ENCODE measurements around the gene TOR3A.
A peak's percentile ranks its signal among the peaks of the same experiment; 100 is the strongest.
"Not testable (repeated sequence)": the region's sequence is repeated elsewhere in the genome, so short reads cannot be mapped to it uniquely, and the experiment has no call there.

The TOR3A gene

GRCh38 chr1:179081687-179082332 lies at the start of gene TOR3A:
Gene TOR3A (plus strand): TSS chr1:179082070. CDS start chr1:179082129, 59 bp downstream.
- DNase-seq (ENCODE audit: low read depth), result peak; percentile 52

- DNase-seq (ENCODE audit: low read depth), result no peak
Measured at GRCh38 chr1:179034720-179035119, 47.1 kb upstream of the TOR3A start.

- no peak for DNase-seq (ENCODE audit: low read depth)
Measured at GRCh38 chr1:179036844-179037465, 44.9 kb upstream of the TOR3A start.

- no peak for DNase-seq (ENCODE audit: low read depth)
Measured at GRCh38 chr1:179038528-179039281, 43.2 kb upstream of the TOR3A start.

GRCh38 chr1:179039502-179040174 lies 42.2 kb upstream of the TOR3A start:
- not testable (repeated sequence) for DNase-seq (ENCODE audit: low read depth)

- not testable (repeated sequence) for DNase-seq (ENCODE audit: low read depth)
Measured at GRCh38 chr1:179040175-179040551, 41.7 kb upstream of the TOR3A start.

GRCh38 chr1:179042087-179042486 lies 39.8 kb upstream of the TOR3A start:
- DNase-seq (ENCODE audit: low read depth), result no peak

GRCh38 chr1:179042700-179043099 lies 39.2 kb upstream of the TOR3A start:
- no peak for DNase-seq (ENCODE audit: low read depth)

GRCh38 chr1:179043266-179043665 lies 38.6 kb upstream of the TOR3A start:
- no peak for DNase-seq (ENCODE audit: low read depth)

- no peak for DNase-seq (ENCODE audit: low read depth)
Measured at GRCh38 chr1:179043907-179044306, 38.0 kb upstream of the TOR3A start.

- no peak for DNase-seq (ENCODE audit: low read depth)
Measured at GRCh38 chr1:179046808-179047635, 34.8 kb upstream of the TOR3A start.

GRCh38 chr1:179047636-179047997 lies 34.3 kb upstream of the TOR3A start:
- DNase-seq (ENCODE audit: low read depth), result no peak

GRCh38 chr1:179048339-179049124 lies 33.3 kb upstream of the TOR3A start:
- DNase-seq (ENCODE audit: low read depth), result no peak

- no peak for DNase-seq (ENCODE audit: low read depth)
Measured at GRCh38 chr1:179052776-179053175, 29.1 kb upstream of the TOR3A start.

GRCh38 chr1:179053486-179053885 lies 28.4 kb upstream of the TOR3A start:
- no peak for DNase-seq (ENCODE audit: low read depth)

- no peak for DNase-seq (ENCODE audit: low read depth)
Measured at GRCh38 chr1:179055937-179056336, 25.9 kb upstream of the TOR3A start.

- no peak for DNase-seq (ENCODE audit: low read depth)
Measured at GRCh38 chr1:179058487-179059483, 23.1 kb upstream of the TOR3A start.

- no peak for DNase-seq (ENCODE audit: low read depth)
Measured at GRCh38 chr1:179061360-179062282, 20.2 kb upstream of the TOR3A start.

- no peak for DNase-seq (ENCODE audit: low read depth)
Measured at GRCh38 chr1:179066471-179066870, 15.4 kb upstream of the TOR3A start.

Data from stimulated activated CD8-positive, alpha-beta memory T cell treated with anti-CD3 and anti-CD28 coated beads, Interleukin-15, amount 100 ng/mL, for 1 hour (primary cell).